Astrocyte (in vitro differentiated cells and primary cell): ENCODE results near the gene IPCEF1. TPM values are rescaled to one million over a fixed set of nuclear protein-coding genes. Genes with fewer than 3 reads are reported as not detected.

ENCODE experiments used
- DNase-seq: peaks from one replicate; pipeline ENCODE4 v3.0.0-alpha.2; 2010; ENCODE audit warnings: low read depth
- FAIRE-seq: peaks from 2 replicates; lab custom pipeline; 2011; peaks lifted over from hg19 to GRCh38; lab: Jason Lieb, UNC
- H2AFZ ChIP-seq: 2 replicates; pipeline ENCODE4 v1.6.0; 2012; ENCODE audit warnings: low read depth, low read length, inconsistent platforms
- H3K27ac ChIP-seq: 2 replicates; pipeline ENCODE4 v1.5.1; 2011; ENCODE audit warnings: low read depth, low read length, inconsistent platforms
- H3K27me3 ChIP-seq: 2 replicates; pipeline ENCODE4 v1.6.0; 2011; ENCODE audit warnings: low read length, inconsistent platforms; ENCODE audit not compliant: insufficient read depth
- H3K36me3 ChIP-seq: 2 replicates; pipeline ENCODE4 v1.5.1; 2011; ENCODE audit warnings: low read length, inconsistent platforms; ENCODE audit not compliant: insufficient read depth
- H3K4me1 ChIP-seq: 2 replicates; pipeline ENCODE4 v1.5.1; 2011; ENCODE audit warnings: low read length, inconsistent platforms; ENCODE audit not compliant: insufficient read depth
- H3K4me2 ChIP-seq: 2 replicates; pipeline ENCODE4 v1.6.0; 2012; ENCODE audit warnings: low read length, inconsistent platforms
- H3K4me3 ChIP-seq: 2 replicates; pipeline ENCODE4 v1.5.1; 2011; ENCODE audit warnings: low read depth, mild to moderate bottlenecking, low read length, inconsistent platforms; ENCODE audit not compliant: insufficient read depth
- H3K79me2 ChIP-seq: 2 replicates; pipeline ENCODE4 v1.6.0; 2012; ENCODE audit warnings: mild to moderate bottlenecking, low read length, inconsistent platforms; ENCODE audit not compliant: insufficient read depth
- H3K9ac ChIP-seq: 2 replicates; pipeline ENCODE4 v1.6.0; 2012; ENCODE audit warnings: mild to moderate bottlenecking, low read length, inconsistent platforms
- H3K9me3 ChIP-seq: 2 replicates; pipeline ENCODE4 v1.5.1; 2012; ENCODE audit warnings: low read depth, mild to moderate bottlenecking, low read length, inconsistent platforms; ENCODE audit not compliant: insufficient read depth
- H4K20me1 ChIP-seq: 2 replicates; pipeline ENCODE4 v1.6.0; 2012; ENCODE audit warnings: low read length, inconsistent platforms; ENCODE audit not compliant: insufficient read depth
- H3K27ac Mint-ChIP-seq: one replicate; pipeline ENCODE4 v1.8.0; 2021; ENCODE audit warnings: mild to moderate bottlenecking, mixed read lengths; ENCODE audit not compliant: unreplicated experiment
- H3K27me3 Mint-ChIP-seq: one replicate; pipeline ENCODE4 v1.8.0; 2021; ENCODE audit warnings: low read depth, mixed read lengths; ENCODE audit not compliant: unreplicated experiment
- H3K36me3 Mint-ChIP-seq: one replicate; pipeline ENCODE4 v1.8.0; 2021; ENCODE audit warnings: low read depth, mixed read lengths; ENCODE audit not compliant: unreplicated experiment
- H3K4me1 Mint-ChIP-seq: one replicate; pipeline ENCODE4 v1.8.0; 2021; ENCODE audit warnings: low read depth, mixed read lengths; ENCODE audit not compliant: unreplicated experiment
- H3K4me3 Mint-ChIP-seq: one replicate; pipeline ENCODE4 v1.8.0; 2021; ENCODE audit warnings: mild to moderate bottlenecking, moderate library complexity, mixed read lengths; ENCODE audit not compliant: unreplicated experiment
- H3K9me3 Mint-ChIP-seq: one replicate; pipeline ENCODE4 v1.8.0; 2021; ENCODE audit warnings: mild to moderate bottlenecking, mixed read lengths; ENCODE audit not compliant: unreplicated experiment
- CTCF ChIP-seq: IDR thresholded peaks from 2 replicates; pipeline ENCODE4 v1.5.1; 2011; ENCODE audit warnings: low read depth, mild to moderate bottlenecking, inconsistent platforms, low read length, moderate library complexity; ENCODE audit not compliant: insufficient read depth
- EZH2 ChIP-seq: IDR thresholded peaks from 2 replicates; pipeline ENCODE4 v1.6.1; 2012; ENCODE audit warnings: mild to moderate bottlenecking, low read length, inconsistent platforms; ENCODE audit not compliant: insufficient read depth
- total RNA-seq: library from RNA; stranded (reverse); gene quantifications from 2 replicates; pipeline ENCODE4 v1.2.1, GENCODE V29; 2021

The IPCEF1 gene
- total RNA-seq, 1 donor from 2014 or later, result 0.16 TPM

GRCh38 chr6:154383273-154383672 is 26.7 kb upstream of the IPCEF1 start:
- Mint-ChIP-seq H3K4me3 (no peak overlapping the region), H3K27ac (no peak overlapping the region), H3K27me3 (no peaks in the 10 kb centered on the region), H3K36me3 (peaks cover 2% of the 10 kb centered on the region), H3K9me3 (no peaks in the 10 kb centered on the region), H3K4me1 (peaks cover 20% of the 10 kb centered on the region)
- no peak for DNase-seq
- H3K4me3 ChIP-seq, result no peak overlapping the region
- no peaks in the 10 kb centered on the region for H3K79me2 ChIP-seq
- H3K9ac ChIP-seq, result no peak overlapping the region
- H3K27me3 ChIP-seq, result no peaks in the 10 kb centered on the region
- TF ChIP-seq CTCF, result no peak
- TF ChIP-seq EZH2, result no peak
- no peaks in the 10 kb centered on the region for H4K20me1 ChIP-seq
- no peaks in the 10 kb centered on the region for H3K9me3 ChIP-seq
- no peak overlapping the region for H3K4me2 ChIP-seq
- no peak for FAIRE-seq
- H3K36me3 ChIP-seq, result no peaks in the 10 kb centered on the region
- H3K27ac ChIP-seq, result no peak overlapping the region
- H2AFZ ChIP-seq, result no peak overlapping the region
- peaks cover 8% of the 10 kb centered on the region for H3K4me1 ChIP-seq

- Mint-ChIP-seq H3K36me3 (peaks cover 2% of the 10 kb centered on the region), H3K27ac (no peak overlapping the region), H3K9me3 (no peaks in the 10 kb centered on the region), H3K4me1 (peaks cover 17% of the 10 kb centered on the region), H3K27me3 (no peaks in the 10 kb centered on the region), H3K4me3 (no peak overlapping the region)
- Histone ChIP-seq H3K27ac (no peak overlapping the region), H3K27me3 (no peaks in the 10 kb centered on the region), H3K36me3 (no peaks in the 10 kb centered on the region), H3K4me1 (peaks cover 8% of the 10 kb centered on the region), H4K20me1 (no peaks in the 10 kb centered on the region), H3K4me2 (no peak overlapping the region), H2AFZ (no peak overlapping the region), H3K4me3 (no peak overlapping the region), H3K79me2 (no peaks in the 10 kb centered on the region), H3K9ac (no peak overlapping the region), H3K9me3 (no peaks in the 10 kb centered on the region)
- DNase-seq, result peak; percentile 76
- no peak for FAIRE-seq
- TF ChIP-seq CTCF (no peak), EZH2 (no peak)
These were observed 26.1 kb upstream of the IPCEF1 start for GRCh38 chr6:154382740-154383139.

GRCh38 chr6:154381548-154381947 is 24.9 kb upstream of the IPCEF1 start:
- H3K27me3 Mint-ChIP-seq, result no peaks in the 10 kb centered on the region
- no peaks in the 10 kb centered on the region for H3K79me2 ChIP-seq
- H3K4me1 ChIP-seq, result peaks cover under 1% of the 10 kb centered on the region
- H3K36me3 Mint-ChIP-seq, result peaks cover 2% of the 10 kb centered on the region
- no peak overlapping the region for H3K4me3 Mint-ChIP-seq
- no peaks in the 10 kb centered on the region for H3K27me3 ChIP-seq
- H3K4me3 ChIP-seq, result no peak overlapping the region
- no peak overlapping the region for H3K9ac ChIP-seq
- DNase-seq, result no peak
- no peaks in the 10 kb centered on the region for H4K20me1 ChIP-seq
- H2AFZ ChIP-seq, result no peak overlapping the region
- no peaks in the 10 kb centered on the region for H3K9me3 ChIP-seq
- FAIRE-seq, result no peak
- H3K4me1 Mint-ChIP-seq, result peaks cover 9% of the 10 kb centered on the region
- no peaks in the 10 kb centered on the region for H3K9me3 Mint-ChIP-seq
- no peak overlapping the region for H3K27ac ChIP-seq
- no peak overlapping the region for H3K4me2 ChIP-seq
- no peaks in the 10 kb centered on the region for H3K36me3 ChIP-seq
- TF ChIP-seq EZH2 (no peak), CTCF (no peak)
- no peak overlapping the region for H3K27ac Mint-ChIP-seq
